K562 (cell line): Measurements from ENCODE around the gene PNKD. TPM values are rescaled to one million over a fixed set of nuclear protein-coding genes. Genes with fewer than 3 reads are reported as not detected.

Source experiments
- ARID4B ChIP-seq: sonication (generic); formaldehyde crosslinking; IDR thresholded peaks from 2 replicates; pipeline ENCODE4 v1.8.0; 2022; ENCODE audit warnings: mild to moderate bottlenecking, missing genetic modification reagents
- CAMTA2 ChIP-seq: fragments of 250-450 bp; sonication (Bioruptor Pico); conservative IDR thresholded peaks from 2 replicates; pipeline ENCODE4 v1.5.1; 2022
- FUS ChIP-seq: fragments of 200-400 bp; formaldehyde crosslinking; optimal IDR thresholded peaks from 2 replicates; pipeline ENCODE3; 2017; ENCODE audit warnings: low read depth, low read length
- HDAC3 ChIP-seq: fragments of 450-650 bp; IDR thresholded peaks from 2 replicates; pipeline ENCODE4 v1.6.1; 2018; ENCODE audit warnings: borderline replicate concordance, mild to moderate bottlenecking, moderate library complexity; ENCODE audit not compliant: partially characterized antibody
- KDM5B ChIP-seq: fragments of 200-600 bp; sonication (generic); IDR thresholded peaks from 2 replicates; pipeline ENCODE4 v1.6.1; 2012; ENCODE audit warnings: low read depth, mild to moderate bottlenecking, moderate library complexity, low read length, control low read depth, inconsistent platforms; ENCODE audit not compliant: insufficient replicate concordance
- MYNN ChIP-seq, 2 experiments: sonication (generic); formaldehyde crosslinking in 1 of 2; IDR thresholded peaks; 2 replicates each; pipeline versions ENCODE4 v1.5.0 to v1.6.1; 2016 to 2020; ENCODE audit warnings: antibody characterized with exemption in 1 of 2, missing genetic modification reagents in 1 of 2
- NFIC ChIP-seq: fragments of 450-650 bp; IDR thresholded peaks from 2 replicates; pipeline ENCODE4 v1.6.1; 2017; ENCODE audit warnings: mild to moderate bottlenecking, inconsistent platforms
- NKRF ChIP-seq: fragments of 450-650 bp; IDR thresholded peaks from 2 replicates; pipeline ENCODE4 v1.6.1; 2016; ENCODE audit warnings: borderline replicate concordance
- RBBP5 ChIP-seq: fragments of 200-600 bp; sonication (generic); IDR thresholded peaks from 2 replicates; pipeline ENCODE4 v1.6.1; 2012; ENCODE audit warnings: borderline replicate concordance, mild to moderate bottlenecking, low read length, control low read depth, inconsistent platforms; ENCODE audit not compliant: insufficient read depth, poor library complexity, severe bottlenecking
- SAP30 ChIP-seq: fragments of 200-600 bp; sonication (generic); IDR thresholded peaks from 2 replicates; pipeline ENCODE4 v1.6.1; 2012; ENCODE audit warnings: borderline replicate concordance, low read depth, mild to moderate bottlenecking, moderate library complexity, low read length, control low read depth, inconsistent platforms; ENCODE audit not compliant: insufficient read depth, poor library complexity, severe bottlenecking
- THRB ChIP-seq: fragments of 450-650 bp; formaldehyde crosslinking; conservative IDR thresholded peaks from 2 replicates; pipeline ENCODE4 v1.4.0; 2022; ENCODE audit warnings: mild to moderate bottlenecking, missing genetic modification characterization
- ZNF41 ChIP-seq: fragments of 250-450 bp; sonication (Bioruptor Pico); conservative IDR thresholded peaks from 2 replicates; pipeline ENCODE4 v1.4.0; 2020; ENCODE audit warnings: mild to moderate bottlenecking
- ZNF717 ChIP-seq: fragments of 250-450 bp; sonication (Bioruptor Pico); IDR thresholded peaks from 2 replicates; pipeline ENCODE4 v1.5.0; 2021
- ZNF780A ChIP-seq: fragments of 250-450 bp; sonication (Bioruptor Pico); IDR thresholded peaks from 2 replicates; pipeline ENCODE4 v1.5.0; 2021; ENCODE audit warnings: mild to moderate bottlenecking
- polyA plus RNA-seq, 8 experiments: library from polyadenylated mRNA; depleted of rRNA in 4 of 8; stranded (reverse) in 5 of 8; unstranded in 3 of 8; fragments of >200 nt; fragmentation: Nextera tagmentation in 2 of 8; fragmentation: Illumina TruSeq in 1 of 8; extraction: Ambion mirVana in 2 of 8; extraction: Trizol in 1 of 8; gene quantifications; 2 replicates each; pipeline versions ENCODE4 v1.2.1 to v1.2.3, GENCODE V29; 2011 to 2014; ENCODE audit warnings: inconsistent platforms in 1 of 8, missing spikeins in 1 of 8
- total RNA-seq, 7 experiments: library from RNA; depleted of rRNA in 6 of 7; stranded (reverse); fragments of >200 nt in 6 of 7; fragmentation: Illumina TruSeq in 2 of 7; extraction: Trizol in 2 of 7; gene quantifications; 2 replicates each; pipeline versions ENCODE4 v1.2.1 to v1.2.3, GENCODE V29; 2011 to 2021; ENCODE audit warnings: low replicate concordance in 1 of 7

PNKD gene
- total and polyA plus RNA-seq, 9 of the 15 experiments (the other 6 are each of a cell fraction or from before 2014, with no cell fraction given): 26.0 to 105 (median 60.1) TPM

GRCh38 chr2:218393750-218394290 lies 123.5 kb downstream of the PNKD start (continued):
- TF ChIP-seq ZNF41 (no peak), KDM5B (no peak), NFIC (no peak), NKRF (no peak), MYNN (IDR thresholded peaks at IDR 0.05) (no peak), MYNN (CRISPR knock-in tag; IDR thresholded peaks at IDR 0.05) (no peak), ZNF780A (CRISPR knock-in tag) (no peak), THRB (CRISPR knock-in tag) (no peak), HDAC3 (no peak), CAMTA2 (CRISPR knock-in tag) (no peak), SAP30 (no peak), RBBP5 (no peak), ARID4B (CRISPR knock-in tag) (no peak), FUS (no peak), ZNF717 (no peak)
